Measurements from ENCODE around the gene SUCLG1.

The SUCLG1 gene

DNA sequence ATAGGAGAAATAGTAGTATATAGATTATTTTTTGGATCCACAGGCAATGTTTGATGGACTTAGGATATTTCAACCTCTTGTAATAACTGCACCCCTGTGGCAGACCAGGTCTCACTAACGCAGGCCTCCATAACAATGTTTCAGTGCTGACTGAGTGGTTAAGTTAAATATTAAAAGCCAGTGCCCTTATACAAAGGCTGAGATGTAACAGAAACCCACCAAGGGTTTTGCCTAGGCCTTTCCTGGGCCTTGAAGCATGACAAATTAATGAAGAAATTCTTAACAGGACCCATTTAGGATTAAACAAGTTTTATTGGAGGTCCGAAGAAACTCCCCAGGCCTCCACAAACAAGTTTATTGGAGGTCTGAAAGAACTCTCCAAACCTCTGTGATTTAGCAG, 1.6 kb upstream of the SUCLG1 start:
- no peak for DNase-seq

DNA sequence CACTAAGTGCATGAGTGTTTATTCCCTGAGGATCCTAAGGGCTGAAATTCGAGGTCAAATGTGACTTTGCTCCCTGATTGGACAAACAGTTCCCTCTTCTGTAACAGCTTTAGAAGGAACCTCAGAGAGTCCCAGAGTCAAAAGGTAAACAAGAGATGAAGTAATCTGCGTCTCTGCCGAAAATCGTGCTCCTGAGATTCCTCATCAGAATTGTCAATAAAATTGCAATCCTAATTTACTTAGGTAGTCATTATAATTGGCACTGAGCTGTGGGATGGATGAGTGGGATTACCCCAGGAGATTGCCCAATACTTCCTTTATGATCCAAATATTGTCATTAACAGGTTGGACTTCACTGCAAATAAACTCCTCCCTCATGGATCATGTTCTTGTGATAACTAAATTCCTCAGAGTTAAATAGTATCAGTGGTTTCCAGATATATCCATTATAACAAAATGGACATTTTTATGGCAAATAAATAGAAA, 907 bp upstream of the SUCLG1 start:
- no peak for DNase-seq

GRCh38 chr2:84458551-84459017, 496 bp downstream of the SUCLG1 start:
- DNase-seq: no peak

DNA sequence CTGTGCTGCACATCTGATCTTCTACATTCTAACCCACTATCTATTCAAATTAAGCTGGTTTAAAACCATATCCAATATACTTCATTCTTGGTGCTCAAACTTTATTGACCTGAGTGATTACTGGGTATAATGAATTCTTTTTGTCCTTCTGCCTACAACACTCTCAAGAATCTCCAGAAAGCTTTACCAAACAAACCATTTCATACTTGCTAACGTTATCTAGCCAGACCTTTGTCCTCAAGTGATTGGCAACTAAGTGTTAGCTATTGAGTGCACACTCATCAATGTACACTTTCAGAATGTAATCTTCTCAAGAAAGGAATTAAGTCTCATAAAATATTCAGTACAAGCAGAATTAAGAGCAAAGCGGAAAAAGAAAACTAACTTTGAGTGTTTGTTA, 1.4 kb downstream of the SUCLG1 start:
- DNase-seq: no peak

DNA sequence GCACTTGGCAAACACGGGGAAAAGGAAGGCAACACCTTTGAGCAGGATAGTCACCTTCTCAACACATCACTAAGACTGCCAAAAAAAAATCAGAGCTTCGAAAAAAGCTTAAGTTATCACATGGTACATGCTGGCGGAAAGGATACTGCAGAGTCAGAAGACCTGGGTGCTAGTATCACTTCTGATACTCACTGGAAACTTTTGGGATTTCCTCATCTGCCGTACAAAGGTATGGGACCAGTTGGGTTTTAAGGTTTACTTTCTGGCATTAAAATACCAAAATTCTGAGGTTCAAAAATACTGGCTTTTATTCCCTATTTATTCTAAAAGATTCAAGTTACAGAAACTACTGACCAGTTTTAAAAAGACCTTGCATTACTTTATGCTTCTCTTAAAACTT, 2.9 kb downstream of the SUCLG1 start:
- DNase-seq: no peak

DNA sequence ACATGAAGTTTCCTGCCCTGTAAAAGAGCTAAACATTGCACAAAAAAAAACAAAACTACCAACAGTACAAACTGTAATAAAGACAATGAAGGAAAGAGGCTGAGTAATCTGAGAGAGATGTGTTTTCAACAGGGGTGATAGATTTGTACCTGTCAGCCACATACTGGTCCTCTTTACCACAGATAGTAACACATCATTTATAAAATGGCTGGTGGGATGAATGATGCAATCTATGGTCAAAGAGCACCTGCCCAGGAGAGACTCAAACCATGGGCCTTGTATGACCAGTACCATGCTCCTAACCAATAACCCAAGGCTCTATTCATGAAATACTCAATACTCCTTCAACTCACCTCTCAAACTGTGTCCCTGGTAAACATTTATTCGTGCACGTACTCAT, 4.5 kb downstream of the SUCLG1 start:
- no peak for DNase-seq

DNA sequence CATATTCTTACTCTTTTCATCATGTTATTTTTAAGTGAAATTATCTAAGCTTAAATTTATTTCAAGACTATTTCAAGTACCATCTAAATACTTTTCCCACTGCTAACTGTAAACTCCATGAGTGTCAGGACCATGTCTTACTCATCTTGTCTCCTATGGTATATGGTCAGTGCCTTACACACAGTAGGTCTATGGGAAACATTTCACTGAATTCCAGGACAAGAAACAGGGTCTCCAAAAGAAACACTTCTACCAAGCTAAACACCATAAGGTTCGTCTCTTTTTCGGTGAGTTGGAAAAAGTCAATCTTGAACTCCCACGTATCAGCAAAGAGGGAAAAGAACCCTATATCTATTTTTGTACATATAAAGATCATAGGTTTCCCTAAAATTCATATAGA, 6.5 kb downstream of the SUCLG1 start:
- no peak for DNase-seq

DNA sequence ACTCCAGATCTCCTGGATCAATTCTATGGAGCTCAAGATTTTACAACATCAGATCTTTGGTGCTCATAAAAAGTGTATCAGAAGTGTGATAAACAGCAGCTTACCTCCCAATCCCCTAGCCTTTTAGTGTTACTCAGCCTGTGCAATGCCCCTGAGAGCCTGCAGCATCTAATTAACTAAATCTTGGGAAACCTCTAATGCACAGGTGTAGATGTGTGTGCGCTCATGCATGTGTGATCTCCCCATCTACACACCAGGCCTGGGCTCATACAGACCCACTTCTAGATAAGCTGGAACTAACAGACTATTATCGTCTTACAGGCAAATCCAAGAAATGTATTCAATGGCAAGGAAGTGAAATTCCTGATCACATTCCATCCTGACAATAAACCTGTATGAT, 7.5 kb downstream of the SUCLG1 start:
- DNase-seq: no peak

- DNase-seq: no peak
Observed at GRCh38 chr2:84450288-84451227, 8.5 kb downstream of the SUCLG1 start.

DNA sequence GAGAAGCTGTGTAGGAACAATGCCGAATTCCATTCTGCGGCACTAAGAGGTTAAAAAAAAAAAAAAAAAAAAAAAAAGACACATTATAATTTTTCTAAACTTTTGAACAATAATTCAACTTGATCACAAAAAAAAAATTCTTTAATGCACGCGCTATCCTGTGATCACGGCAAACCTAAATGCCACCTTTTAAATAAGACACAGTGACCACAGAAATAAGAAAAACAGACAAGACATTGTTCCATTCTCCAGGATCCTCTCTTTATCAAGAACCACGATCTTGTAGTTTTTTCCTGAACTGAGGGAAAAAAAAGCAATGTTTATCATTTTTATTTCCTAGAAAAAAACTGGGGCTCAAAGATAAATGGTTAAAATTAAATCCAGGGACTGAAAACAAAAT, 9.4 kb downstream of the SUCLG1 start:
- no peak for DNase-seq

DNA sequence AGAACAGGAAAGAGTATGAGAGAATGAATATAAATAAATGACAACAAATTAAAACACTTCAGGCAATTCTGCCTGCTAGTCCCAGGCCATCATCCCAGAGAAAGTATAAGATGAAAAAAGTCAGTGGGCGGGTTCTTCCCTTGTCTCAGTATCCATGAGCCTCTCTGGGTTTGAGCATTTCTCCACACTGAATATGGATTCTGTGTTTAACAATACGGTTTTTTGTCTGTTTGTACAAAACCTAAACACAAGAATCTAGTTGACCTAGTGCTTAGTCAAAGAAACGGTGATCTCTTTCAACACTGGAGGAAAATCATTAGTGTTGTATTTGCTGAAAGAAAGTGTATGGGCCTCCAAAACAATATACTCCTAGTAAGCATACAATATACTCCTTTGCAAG, 10.0 kb downstream of the SUCLG1 start:
- DNase-seq: no peak

DNA sequence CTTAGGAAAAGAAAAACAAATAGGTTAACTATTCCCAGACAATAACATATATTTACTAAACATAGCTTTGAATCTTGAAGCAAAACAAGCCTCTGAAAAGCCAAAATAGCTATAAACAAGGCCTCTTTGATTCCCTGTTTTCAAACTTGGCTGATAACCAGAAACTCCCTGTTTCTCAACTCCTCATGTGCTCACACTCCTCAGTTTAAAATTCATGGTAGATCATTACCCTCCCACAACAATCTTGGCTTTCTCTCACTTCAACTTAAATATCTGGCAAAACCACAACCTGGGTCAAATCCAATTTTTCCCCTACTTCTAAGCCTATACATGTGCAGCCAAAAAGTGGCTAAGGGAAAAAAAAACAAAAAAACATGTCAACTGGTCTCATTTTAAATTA, 15.6 kb downstream of the SUCLG1 start:
- DNase-seq: no peak

DNA sequence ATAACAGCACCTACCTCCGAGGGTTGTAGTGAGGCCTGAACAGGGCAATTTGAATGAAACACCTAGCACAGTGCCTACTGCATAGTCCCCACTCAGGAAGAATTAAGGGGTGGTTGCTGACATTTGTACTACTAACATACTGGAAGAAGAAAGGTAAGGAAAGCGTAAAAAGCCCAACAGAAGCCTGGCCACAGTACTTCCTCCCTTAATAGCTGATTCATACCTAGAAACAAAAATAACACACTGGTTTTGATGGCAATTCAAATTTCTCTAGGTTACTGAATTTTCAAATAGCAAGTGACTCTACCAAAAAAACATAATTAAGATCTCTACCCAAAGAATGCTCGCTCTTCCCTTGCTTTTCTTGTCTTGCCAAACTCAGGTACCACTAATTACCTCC, 16.2 kb downstream of the SUCLG1 start:
- no peak for DNase-seq

GRCh38 chr2:84441505-84441904, 17.6 kb downstream of the SUCLG1 start:
- no peak for DNase-seq

DNA sequence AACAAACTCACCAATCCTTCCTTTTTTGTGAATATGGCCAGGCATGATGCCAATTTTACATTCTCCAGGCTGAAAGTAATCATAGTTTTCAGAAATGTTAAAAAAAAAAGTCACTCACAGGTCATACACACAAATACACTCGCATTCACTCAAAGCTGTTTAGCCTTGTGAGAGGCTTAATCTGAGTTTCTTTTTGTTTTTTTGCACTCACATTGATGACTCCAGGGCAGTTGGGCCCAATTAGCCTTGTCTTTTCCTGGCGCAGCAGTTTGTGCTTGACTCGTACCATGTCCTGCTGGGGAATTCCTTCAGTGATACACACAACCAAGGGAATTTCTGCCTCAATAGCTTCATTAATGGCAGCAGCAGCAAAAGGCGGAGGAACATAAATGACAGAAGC, 18.0 kb downstream of the SUCLG1 start:
- no peak for DNase-seq

DNA sequence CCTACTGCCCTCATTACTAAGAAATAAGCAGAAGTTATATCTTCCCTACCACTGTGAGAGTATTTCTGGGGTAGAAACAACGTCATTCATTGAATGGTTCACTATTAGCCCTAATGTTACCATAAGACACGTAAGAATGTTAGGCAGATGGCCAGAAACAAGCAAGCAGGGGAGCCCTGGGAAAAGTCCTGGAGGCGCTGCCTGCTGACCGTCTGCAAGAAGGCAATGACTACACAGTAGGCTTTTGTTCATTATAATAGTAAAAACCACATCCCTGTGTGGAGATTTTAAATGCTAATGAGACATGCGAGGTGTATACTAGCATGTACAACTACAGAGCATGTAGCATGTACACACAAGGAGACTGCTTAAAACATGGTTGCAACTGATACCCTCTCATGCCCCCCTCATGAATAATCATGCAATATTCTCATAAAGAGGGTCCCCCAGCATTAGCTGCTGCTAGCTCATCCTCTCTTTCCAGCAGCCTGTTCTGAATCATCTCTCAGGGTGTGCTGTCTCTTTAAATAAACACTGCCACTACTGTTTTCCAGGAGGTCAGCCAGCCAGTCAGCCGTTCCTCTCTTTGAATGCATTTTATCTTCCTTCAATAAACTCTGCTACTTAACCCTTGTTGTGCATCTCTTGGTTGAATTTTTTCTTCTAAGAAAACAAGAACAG, 23.6 kb downstream of the SUCLG1 start:
- no peak for DNase-seq

DNA sequence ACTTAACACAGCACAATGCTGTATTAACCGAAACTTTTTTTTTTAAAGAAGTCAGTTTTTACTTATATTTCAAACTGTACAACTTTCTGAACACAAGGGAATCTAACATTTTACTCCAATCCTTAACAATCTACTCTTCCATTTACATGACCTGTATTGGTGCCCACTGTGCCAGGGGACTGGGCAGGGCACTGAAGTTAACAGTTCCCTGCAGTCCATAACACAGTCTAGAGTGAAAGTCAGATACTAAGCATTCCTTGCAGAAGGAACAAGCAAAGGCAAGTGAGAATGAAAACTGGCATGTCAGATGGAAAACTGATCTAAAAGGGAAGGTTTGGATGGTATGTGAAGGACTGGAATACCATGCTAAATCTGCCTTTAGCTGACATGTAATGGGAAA, 29.8 kb downstream of the SUCLG1 start:
- no peak for DNase-seq

DNA sequence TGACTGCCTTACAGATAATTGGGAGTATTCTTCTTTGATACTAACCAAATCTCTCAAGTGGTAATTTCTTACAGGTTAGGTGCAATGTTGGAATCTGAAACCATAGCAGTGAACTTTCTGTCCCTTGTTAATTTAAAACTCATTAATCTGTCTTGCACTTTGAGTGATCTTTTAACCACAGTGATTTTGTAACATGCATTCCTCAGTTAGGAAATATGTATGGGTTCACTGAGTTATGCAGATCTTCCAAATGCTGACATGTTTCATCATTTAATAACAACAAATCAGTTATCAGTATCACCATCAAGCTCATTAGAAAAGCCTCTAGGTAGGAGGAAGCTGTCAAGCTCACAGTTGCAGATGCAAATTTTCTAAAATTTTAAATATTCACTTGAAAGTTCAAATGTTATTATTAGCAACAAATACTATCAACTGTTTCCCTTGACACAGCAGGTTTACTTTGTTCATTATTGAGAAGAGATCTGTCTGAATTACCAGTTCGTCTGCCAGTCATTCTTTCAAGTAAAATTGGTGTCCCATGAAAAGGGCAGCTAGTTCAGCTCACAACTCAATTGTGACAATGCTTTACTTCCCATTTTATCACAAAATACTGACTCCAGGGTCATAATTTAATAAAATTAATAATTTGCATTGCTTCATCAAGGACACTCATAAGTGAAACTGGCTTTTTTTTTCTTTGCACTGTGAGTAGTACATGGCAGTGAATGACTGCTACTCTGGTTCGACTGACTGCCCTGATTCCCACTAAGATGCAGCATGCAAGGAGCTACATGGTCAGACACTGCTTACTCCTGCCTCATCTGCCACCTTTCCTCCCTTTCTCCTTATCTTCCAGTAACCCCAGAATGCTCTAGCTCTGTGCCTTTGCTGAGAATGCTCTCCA, 31.6 kb downstream of the SUCLG1 start:
- DNase-seq: no peak

DNA sequence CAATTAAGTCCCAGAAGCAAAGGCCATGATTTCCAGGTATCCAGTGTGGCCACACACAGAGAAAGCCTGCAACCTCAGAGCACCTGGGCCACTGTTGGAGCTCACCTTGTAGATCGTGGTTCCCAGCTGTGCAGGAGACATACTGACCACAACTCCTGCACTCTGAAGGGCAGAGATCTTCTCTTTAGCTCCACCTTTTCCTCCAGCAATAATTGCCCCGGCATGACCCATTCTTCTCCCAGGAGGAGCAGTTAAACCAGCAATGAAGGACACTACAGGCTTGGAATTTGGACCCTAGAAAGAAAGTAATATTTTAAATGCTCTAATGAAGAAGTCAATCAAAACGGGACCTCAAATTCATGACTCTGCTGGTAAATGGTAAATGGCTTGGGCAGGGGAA, 33.8 kb downstream of the SUCLG1 start:
- DNase-seq: no peak

GRCh38 chr2:84424152-84424551, 34.9 kb downstream of the SUCLG1 start:
- DNase-seq: no peak

DNA sequence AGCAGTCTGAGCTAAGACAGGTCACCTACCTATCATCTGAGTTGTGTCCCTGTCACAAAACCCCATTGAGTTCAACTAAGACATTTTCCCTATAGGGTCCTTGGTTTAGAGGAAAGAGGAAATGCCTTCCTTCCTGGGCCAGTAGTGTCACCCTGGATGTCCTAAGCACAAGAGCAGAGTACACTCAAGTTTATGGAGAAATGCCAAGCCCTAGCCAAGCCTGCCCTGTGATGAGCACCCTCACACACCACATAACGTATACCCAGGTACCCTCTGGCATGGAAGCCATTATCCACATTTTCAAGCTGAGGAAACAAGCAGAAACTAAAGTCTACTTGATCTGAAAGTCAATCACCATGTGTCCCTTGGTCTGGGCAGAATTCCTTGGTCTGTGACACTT, 37.3 kb downstream of the SUCLG1 start:
- no peak for DNase-seq

- DNase-seq: no peak
Observed at GRCh38 chr2:84421197-84421596, 37.9 kb downstream of the SUCLG1 start.

All from left hindlimb (tissue), 1 donor.